AG09309 (cell line): Measurements from ENCODE around the gene PARD6B.
"Not testable (repeated sequence)": the region's sequence is repeated elsewhere in the genome, so short reads cannot be mapped to it uniquely, and the experiment has no call there.

Experiments
- DNase-seq: peaks from one replicate; pipeline ENCODE4 v3.0.0-alpha.2; 2010; ENCODE audit warnings: low read depth
- H3K4me3 ChIP-seq: 2 replicates; pipeline ENCODE4 v1.5.1; 2011; ENCODE audit warnings: mild to moderate bottlenecking, low read depth, low read length, moderate library complexity; ENCODE audit not compliant: control insufficient read depth
- CTCF ChIP-seq: IDR thresholded peaks from 2 replicates; pipeline ENCODE4 v1.5.1; 2011; ENCODE audit warnings: mild to moderate bottlenecking, low read depth, low read length, inconsistent platforms; ENCODE audit not compliant: insufficient read depth, control insufficient read depth; ENCODE audit errors: missing control alignments

PARD6B gene

GRCh38 chr20:50713657-50714101, 17.7 kb upstream of the PARD6B start:
- H3K4me3 ChIP-seq = no peak overlapping the region
- TF ChIP-seq CTCF = peak; percentile 70
- DNase-seq = no peak

GRCh38 chr20:50714426-50714825, 17.0 kb upstream of the PARD6B start:
- H3K4me3 ChIP-seq, DNase-seq: not testable (repeated sequence)

GRCh38 chr20:50715694-50716093, 15.7 kb upstream of the PARD6B start:
- no peak overlapping the region for H3K4me3 ChIP-seq
- DNase-seq = no peak
- no peak for TF ChIP-seq CTCF

- no peak for DNase-seq
- no peak overlapping the region for H3K4me3 ChIP-seq
- no peak for TF ChIP-seq CTCF
These were observed 14.9 kb upstream of the PARD6B start for GRCh38 chr20:50716518-50716917.

GRCh38 chr20:50717312-50717711, 14.1 kb upstream of the PARD6B start:
- no peak overlapping the region for H3K4me3 ChIP-seq
- TF ChIP-seq CTCF = no peak

GRCh38 chr20:50717974-50718761, 13.2 kb upstream of the PARD6B start:
- H3K4me3 ChIP-seq = no peak overlapping the region
- no peak for DNase-seq
- TF ChIP-seq CTCF = peak; percentile 9

More at GRCh38 chr20:50717312-50717711, 14.1 kb upstream of the PARD6B start:
- no peak for DNase-seq

- no peak overlapping the region for H3K4me3 ChIP-seq
- no peak for DNase-seq
- no peak for TF ChIP-seq CTCF
These were observed 12.1 kb upstream of the PARD6B start for GRCh38 chr20:50719328-50719727.
